ENCODE data around the gene HIF3A.

HIF3A gene

GRCh38 chr19:46328079-46328478, 31.2 kb downstream of the HIF3A start:
- DNase-seq (ENCODE audit: low read depth), result no peak

- no peak for DNase-seq (ENCODE audit: low read depth)
These were observed 33.6 kb downstream of the HIF3A start for GRCh38 chr19:46330319-46330918.

- DNase-seq (ENCODE audit: low read depth), result no peak
These were observed 40.6 kb downstream of the HIF3A start for GRCh38 chr19:46337487-46337886.

- DNase-seq (ENCODE audit: low read depth), result no peak
These were observed 42.6 kb downstream of the HIF3A start for GRCh38 chr19:46339446-46339845.

- DNase-seq (ENCODE audit: low read depth), result no peak
These were observed 43.3 kb downstream of the HIF3A start for GRCh38 chr19:46340051-46340659.

- no peak for DNase-seq (ENCODE audit: low read depth)
These were observed 45.1 kb downstream of the HIF3A start for GRCh38 chr19:46341937-46342336.

GRCh38 chr19:46344363-46344762, 47.5 kb downstream of the HIF3A start:
- no peak for DNase-seq (ENCODE audit: low read depth)

GRCh38 chr19:46345157-46345556, 48.3 kb downstream of the HIF3A start:
- no peak for DNase-seq (ENCODE audit: low read depth)

- DNase-seq (ENCODE audit: low read depth), result peak; percentile 67
These were observed 50.2 kb downstream of the HIF3A start, which contains the start of gene PPP5C for GRCh38 chr19:46346821-46347571. PPP5C (plus strand) TSS chr19:46347087; CDS start chr19:46347097, 10 bp downstream.

- DNase-seq (ENCODE audit: low read depth), result no peak
These were observed 50.7 kb downstream of the HIF3A start for GRCh38 chr19:46347572-46347883.

GRCh38 chr19:46347985-46348384, 51.1 kb downstream of the HIF3A start:
- no peak for DNase-seq (ENCODE audit: low read depth)

GRCh38 chr19:46349311-46349993, 52.6 kb downstream of the HIF3A start:
- no peak for DNase-seq (ENCODE audit: low read depth)

GRCh38 chr19:46350029-46350757, 53.4 kb downstream of the HIF3A start:
- DNase-seq (ENCODE audit: low read depth), result no peak

- DNase-seq (ENCODE audit: low read depth), result no peak
These were observed 53.9 kb downstream of the HIF3A start for GRCh38 chr19:46350758-46351159.

- no peak for DNase-seq (ENCODE audit: low read depth)
These were observed 54.6 kb downstream of the HIF3A start for GRCh38 chr19:46351241-46352041.

- no peak for DNase-seq (ENCODE audit: low read depth)
These were observed 57.1 kb downstream of the HIF3A start for GRCh38 chr19:46353730-46354528.

GRCh38 chr19:46355234-46356148, 58.6 kb downstream of the HIF3A start:
- DNase-seq (ENCODE audit: low read depth), result no peak

GRCh38 chr19:46356149-46357055, 59.6 kb downstream of the HIF3A start:
- DNase-seq (ENCODE audit: low read depth), result no peak
